Peyer's patch (tissue), 4 donors: ENCODE measurements around the gene UTY.

Source experiments
- CTCF ChIP-seq, 6 experiments: fragments of 450-650 bp in 4 of 6; fragments of 200-600 bp in 2 of 6; sonication (generic) in 1 of 6; IDR thresholded peaks; one replicate each; pipeline ENCODE4 v1.5.1; 2017 to 2019; ENCODE audit warnings: antibody characterized with exemption in 6 of 6, mild to moderate bottlenecking in 3 of 6, moderate library complexity in 1 of 6
- POLR2A ChIP-seq, 2 donors: fragments of 450-650 bp; IDR thresholded peaks; one replicate each; pipeline ENCODE4 v1.5.1; 2017; ENCODE audit warnings: antibody characterized with exemption in 2 of 2, mild to moderate bottlenecking in 2 of 2, moderate library complexity in 2 of 2

- TF ChIP-seq CTCF (IDR thresholded peaks at IDR 0.05) (no peak), POLR2A (IDR thresholded peaks at IDR 0.05) (no peak)
These were observed 109.6 kb downstream of the UTY start for GRCh38 chrY:13370245-13370644.
